SJCRH30 (cell line): ENCODE measurements around the gene NONO. TPM values are rescaled to one million over a fixed set of nuclear protein-coding genes. Genes with fewer than 3 reads are reported as not detected.
"Not testable (repeated sequence)": the region's sequence is repeated elsewhere in the genome, so short reads cannot be mapped to it uniquely, and the experiment has no call there.

Experiments
- DNase-seq, 2 experiments: peaks; one replicate each; pipeline ENCODE4 v3.0.0-alpha.2; 2015 to 2020
- H3K27ac ChIP-seq: fragments of 250-450 bp; sonication (Bioruptor Pico); 2 replicates; pipeline ENCODE4 v1.5.1; 2020; ENCODE audit warnings: mild to moderate bottlenecking, moderate library complexity
- H3K27me3 ChIP-seq: fragments of 250-450 bp; sonication (Bioruptor Pico); 2 replicates; pipeline ENCODE4 v1.5.1; 2020; ENCODE audit warnings: mild to moderate bottlenecking, moderate library complexity
- H3K36me3 ChIP-seq: fragments of 250-450 bp; sonication (Bioruptor Pico); 2 replicates; pipeline ENCODE4 v1.5.1; 2020; ENCODE audit warnings: mild to moderate bottlenecking, moderate library complexity
- H3K4me1 ChIP-seq: fragments of 250-450 bp; sonication (Bioruptor Pico); 2 replicates; pipeline ENCODE4 v1.5.1; 2020; ENCODE audit warnings: mild to moderate bottlenecking, moderate library complexity
- H3K4me3 ChIP-seq: fragments of 250-450 bp; sonication (Bioruptor Pico); 2 replicates; pipeline ENCODE4 v1.5.1; 2020; ENCODE audit warnings: mild to moderate bottlenecking, moderate library complexity
- H3K9me3 ChIP-seq: fragments of 250-450 bp; sonication (Bioruptor Pico); replicated peaks from 2 replicates; pipeline ENCODE4 v1.5.1; 2020; ENCODE audit warnings: mild to moderate bottlenecking, moderate library complexity
- total RNA-seq: library from RNA; depleted of rRNA; stranded (reverse); fragments of >200 nt; shearing (Covaris generic); gene quantifications from 2 replicates; pipeline ENCODE4 v1.2.3, GENCODE V29; 2014

The NONO gene
- total RNA-seq, 1 experiment from 2014 or later = 933 TPM

GRCh38 chrX:71256856-71257255 is 26.6 kb upstream of the NONO start:
- Histone ChIP-seq H3K4me3 (no peak overlapping the region), H3K4me1 (no peaks in the 10 kb centered on the region), H3K36me3 (no peaks in the 10 kb centered on the region), H3K9me3 (no peaks in the 10 kb centered on the region), H3K27ac (no peak overlapping the region), H3K27me3 (no peaks in the 10 kb centered on the region)
- DNase-seq = no peak

- H3K36me3 ChIP-seq, H3K27ac ChIP-seq, H3K4me1 ChIP-seq, H3K27me3 ChIP-seq, H3K4me3 ChIP-seq, H3K9me3 ChIP-seq, DNase-seq: not testable (repeated sequence)
Observed at GRCh38 chrX:71268624-71269023, 14.8 kb upstream of the NONO start.

GRCh38 chrX:71269801-71270395 is 13.5 kb upstream of the NONO start:
- Histone ChIP-seq H3K9me3 (no peaks in the 10 kb centered on the region), H3K4me3 (no peak overlapping the region), H3K36me3 (no peaks in the 10 kb centered on the region), H3K27me3 (no peaks in the 10 kb centered on the region), H3K4me1 (no peaks in the 10 kb centered on the region), H3K27ac (no peak overlapping the region)
- DNase-seq = no peak

- not testable (repeated sequence) for H3K9me3 ChIP-seq, H3K27me3 ChIP-seq, H3K36me3 ChIP-seq, H3K27ac ChIP-seq, H3K4me3 ChIP-seq, DNase-seq, H3K4me1 ChIP-seq
Observed at GRCh38 chrX:71272313-71272712, 11.1 kb upstream of the NONO start.

GRCh38 chrX:71281300-71281699 is 2.1 kb upstream of the NONO start:
- not testable (repeated sequence) for H3K27ac ChIP-seq, H3K27me3 ChIP-seq, DNase-seq, H3K4me3 ChIP-seq, H3K4me1 ChIP-seq, H3K9me3 ChIP-seq
- peaks cover 18% of the 10 kb centered on the region for H3K36me3 ChIP-seq

GRCh38 chrX:71282514-71283402 is 677 bp upstream of the NONO start:
- Histone ChIP-seq H3K27ac (peak overlapping the region; percentile 97), H3K36me3 (peaks cover 30% of the 10 kb centered on the region), H3K9me3 (no peaks in the 10 kb centered on the region), H3K4me3 (peak overlapping the region; percentile 79), H3K27me3 (no peaks in the 10 kb centered on the region), H3K4me1 (peaks cover 3% of the 10 kb centered on the region; the same call in 1 of the 2 replicates)
- no peak for DNase-seq

- H3K4me3 ChIP-seq = peak overlapping the region; percentile 79
- H3K27ac ChIP-seq = no peak overlapping the region
- no peaks in the 10 kb centered on the region for H3K27me3 ChIP-seq
- H3K9me3 ChIP-seq = no peaks in the 10 kb centered on the region
- H3K4me1 ChIP-seq = peaks cover 3% of the 10 kb centered on the region; the same call in 1 of the 2 replicates
- DNase-seq = no peak
- H3K36me3 ChIP-seq = peaks cover 59% of the 10 kb centered on the region
Observed at GRCh38 chrX:71285929-71286328, 2.5 kb downstream of the NONO start.

GRCh38 chrX:71291381-71291780 is 7.9 kb downstream of the NONO start:
- H3K27ac ChIP-seq = no peak overlapping the region
- peaks cover 95% of the 10 kb centered on the region for H3K36me3 ChIP-seq
- H3K9me3 ChIP-seq = no peaks in the 10 kb centered on the region
- no peaks in the 10 kb centered on the region for H3K27me3 ChIP-seq
- DNase-seq = no peak
- peaks cover under 1% of the 10 kb centered on the region; the same call in 1 of the 2 replicates for H3K4me1 ChIP-seq
- no peak overlapping the region for H3K4me3 ChIP-seq

GRCh38 chrX:71292669-71293365 is 9.4 kb downstream of the NONO start:
- H3K4me1 ChIP-seq = no peaks in the 10 kb centered on the region
- no peak for DNase-seq
- H3K27ac ChIP-seq = no peak overlapping the region
- no peaks in the 10 kb centered on the region for H3K27me3 ChIP-seq
- H3K4me3 ChIP-seq = no peak overlapping the region
- no peaks in the 10 kb centered on the region for H3K9me3 ChIP-seq
- peaks cover 98% of the 10 kb centered on the region for H3K36me3 ChIP-seq

- Histone ChIP-seq H3K27ac (no peak overlapping the region), H3K9me3 (no peaks in the 10 kb centered on the region), H3K36me3 (peaks cover 100% of the 10 kb centered on the region), H3K27me3 (no peaks in the 10 kb centered on the region), H3K4me1 (peaks cover 6% of the 10 kb centered on the region), H3K4me3 (no peak overlapping the region)
- no peak for DNase-seq
Observed at GRCh38 chrX:71296806-71297205, 13.4 kb downstream of the NONO start.

GRCh38 chrX:71298119-71298518 is 14.7 kb downstream of the NONO start:
- H3K27me3 ChIP-seq = no peaks in the 10 kb centered on the region
- no peak overlapping the region for H3K27ac ChIP-seq
- H3K36me3 ChIP-seq = peaks cover 96% of the 10 kb centered on the region
- H3K9me3 ChIP-seq = no peaks in the 10 kb centered on the region
- H3K4me3 ChIP-seq = no peak overlapping the region
- DNase-seq = no peak
- peaks cover 6% of the 10 kb centered on the region for H3K4me1 ChIP-seq

GRCh38 chrX:71300064-71300463 is 16.6 kb downstream of the NONO start:
- not testable (repeated sequence) for H3K4me3 ChIP-seq, H3K27ac ChIP-seq, H3K27me3 ChIP-seq, H3K4me1 ChIP-seq, DNase-seq, H3K9me3 ChIP-seq
- peaks cover 89% of the 10 kb centered on the region for H3K36me3 ChIP-seq

GRCh38 chrX:71300495-71300894 is 17.1 kb downstream of the NONO start:
- H3K27ac ChIP-seq, H3K4me3 ChIP-seq, DNase-seq, H3K27me3 ChIP-seq, H3K4me1 ChIP-seq, H3K9me3 ChIP-seq: not testable (repeated sequence)
- peaks cover 89% of the 10 kb centered on the region for H3K36me3 ChIP-seq

- DNase-seq = peak; percentile 59 to 69
- Histone ChIP-seq H3K4me3 (no peak within 1 kb of the TSS), H3K27me3 (no peaks in the 10 kb centered on the region), H3K27ac (peak within 1 kb of the TSS; percentile 18; the same call in 1 of the 2 replicates), H3K9me3 (no peaks in the 10 kb centered on the region), H3K4me1 (peaks cover 6% of the 10 kb centered on the region), H3K36me3 (peaks cover 80% of the 10 kb centered on the region)
Observed at GRCh38 chrX:71301195-71301924, 17.9 kb downstream of the NONO start, which contains the start of gene ITGB1BP2. Gene ITGB1BP2, plus strand, starts transcription at chrX:71301750. Its CDS starts 57 bp downstream, at chrX:71301807.
